ENCODE data around the gene SLC25A1.
A peak's percentile ranks its signal among the peaks of the same experiment; 100 is the strongest.

Gene SLC25A1

GRCh38 chr22:19178657-19179496 lies at the start of gene SLC25A1:
Gene SLC25A1, minus strand, starts transcription at chr22:19178736. Its CDS starts 63 bp downstream, at chr22:19178673.
- peak; percentile 85 for DNase-seq

DNA sequence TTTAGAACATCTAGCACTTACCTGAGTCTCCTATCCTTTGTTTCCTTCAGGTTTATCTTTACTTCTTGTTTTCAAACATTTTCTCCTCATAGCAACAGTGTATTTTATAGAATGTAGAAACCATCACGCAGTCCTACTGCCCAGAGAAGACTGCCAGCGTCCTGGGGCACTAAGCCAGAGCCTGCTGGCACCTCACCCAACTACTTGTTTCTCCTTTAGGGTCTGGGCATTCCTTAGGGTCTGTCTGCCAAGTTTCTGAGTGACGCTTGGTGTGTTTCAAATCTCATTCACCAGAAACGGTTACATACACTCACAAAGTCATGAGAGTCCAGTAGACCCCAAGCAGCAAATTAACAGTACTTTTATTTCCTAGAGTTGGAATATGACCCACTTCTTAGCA lies 49.6 kb upstream of the SLC25A1 start:
- no peak for DNase-seq

- no peak for DNase-seq
These were observed 47.9 kb upstream of the SLC25A1 start for GRCh38 chr22:19226428-19226827.

GRCh38 chr22:19225560-19225959 lies 47.0 kb upstream of the SLC25A1 start:
- no peak for DNase-seq

DNA sequence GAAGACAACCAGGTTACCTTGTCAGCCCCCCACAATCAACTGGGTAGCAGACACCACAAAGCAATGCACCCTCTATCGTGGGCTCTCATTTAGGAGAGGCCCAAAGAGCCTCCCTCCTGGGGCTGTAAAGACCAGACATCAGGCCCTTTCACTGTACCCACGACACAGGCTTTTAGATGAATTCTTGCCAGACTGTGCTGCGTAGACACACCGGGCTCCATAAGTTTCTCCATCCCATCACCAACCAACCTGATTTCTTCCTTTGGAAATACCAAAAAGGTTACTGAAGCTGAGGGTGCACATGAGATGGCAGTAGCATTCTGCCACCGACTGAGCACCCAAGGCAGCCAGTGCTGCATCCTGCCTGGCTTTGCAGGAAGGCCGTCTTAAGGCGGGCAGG lies 46.4 kb upstream of the SLC25A1 start:
- DNase-seq, result no peak

- no peak for DNase-seq
These were observed 46.0 kb upstream of the SLC25A1 start for GRCh38 chr22:19224557-19224956.

DNA sequence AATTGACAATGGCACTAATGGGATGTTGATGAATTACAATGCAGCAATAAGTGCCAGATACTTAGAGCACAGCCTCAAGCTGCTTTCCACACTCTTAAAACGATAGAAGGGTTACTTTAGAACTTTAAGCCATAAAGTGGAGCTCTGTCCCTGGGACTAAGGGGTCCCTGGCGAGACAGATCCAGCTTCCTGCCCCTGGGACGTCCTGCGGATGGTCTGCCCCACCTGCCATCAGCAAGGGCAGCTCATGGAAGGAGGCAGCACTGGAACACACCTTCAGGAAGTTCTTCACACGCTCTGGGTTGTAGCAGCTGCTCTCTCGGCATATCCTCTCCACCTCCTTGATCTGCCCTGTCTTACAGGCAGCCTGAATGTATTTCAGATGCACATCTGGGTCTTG lies 45.1 kb upstream of the SLC25A1 start:
- no peak for DNase-seq

DNA sequence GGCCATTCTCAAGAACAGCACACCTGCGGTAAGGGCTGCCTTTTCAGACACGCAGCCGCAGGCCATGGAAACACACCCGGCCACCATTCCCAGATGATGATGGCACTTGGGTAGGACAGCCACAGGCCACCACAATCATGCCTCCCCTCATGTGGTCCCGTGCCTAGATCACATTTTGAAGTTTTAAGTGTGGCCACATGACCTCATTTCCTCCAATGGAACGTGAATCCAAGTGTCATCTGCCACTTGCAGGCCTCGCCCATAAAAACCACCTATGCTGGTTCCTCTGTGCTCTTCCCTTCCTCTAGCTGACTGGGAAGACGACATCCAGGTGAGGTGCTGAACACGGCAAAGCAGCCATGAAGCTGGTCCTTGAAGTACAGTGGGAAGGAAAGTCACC lies 44.6 kb upstream of the SLC25A1 start:
- no peak for DNase-seq

DNA sequence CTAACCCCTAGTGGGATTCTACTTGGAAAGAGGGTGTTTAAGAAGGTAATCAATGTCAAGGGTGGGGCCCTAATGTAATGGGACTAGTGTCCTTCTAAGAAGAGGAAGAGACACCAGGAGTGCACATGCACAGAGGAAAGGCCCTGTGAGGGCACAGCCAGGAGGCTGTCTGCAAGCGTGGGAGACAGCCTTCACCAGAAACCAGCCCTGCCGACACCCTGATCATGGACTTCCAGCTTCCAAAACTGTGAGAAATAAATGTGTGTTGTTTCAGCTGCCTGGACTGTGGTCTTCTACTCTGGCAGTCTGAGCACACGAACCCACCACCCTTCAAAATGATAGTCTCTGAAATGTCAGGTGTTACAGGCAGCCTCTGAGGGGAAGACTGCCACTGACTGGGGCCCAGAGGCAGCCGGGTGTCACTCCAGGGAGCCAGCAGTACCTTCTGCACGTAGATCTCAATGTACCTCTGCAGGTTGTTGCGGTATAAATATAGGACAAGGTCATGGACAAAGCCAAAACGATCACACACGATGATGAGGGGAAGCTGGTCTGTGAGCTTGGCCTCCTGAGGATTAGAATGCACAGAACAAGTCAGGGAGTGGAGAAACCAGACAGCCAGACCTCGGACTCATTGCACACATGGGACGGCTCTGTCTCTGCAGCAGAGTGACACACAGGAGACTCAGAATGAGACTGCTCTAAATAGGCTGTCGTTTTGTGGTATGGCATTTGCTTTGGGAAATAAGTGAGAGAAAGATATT lies 43.9 kb upstream of the SLC25A1 start:
- DNase-seq, result no peak

GRCh38 chr22:19220867-19221266 lies 42.3 kb upstream of the SLC25A1 start:
- no peak for DNase-seq

GRCh38 chr22:19218541-19219233 lies 40.2 kb upstream of the SLC25A1 start:
- no peak for DNase-seq

DNA sequence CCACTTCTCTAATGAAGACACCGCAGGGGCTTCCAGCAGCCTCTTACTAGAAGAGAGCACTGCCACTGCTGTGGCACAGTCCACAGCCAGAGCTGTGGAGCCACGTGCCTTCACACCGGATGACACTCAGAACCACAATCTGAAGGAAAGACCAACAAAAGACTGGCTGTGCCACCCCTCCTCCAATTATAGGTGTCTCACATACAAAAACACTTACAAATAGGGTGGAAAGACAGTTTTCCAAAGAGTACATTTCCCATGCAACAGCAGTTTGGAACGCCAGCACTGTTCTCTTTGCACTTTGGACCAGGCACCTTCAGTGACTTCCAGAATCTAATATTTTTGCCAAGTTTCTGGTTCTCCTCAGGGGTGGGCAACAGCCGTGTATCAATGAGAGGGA lies 38.0 kb upstream of the SLC25A1 start:
- no peak for DNase-seq

DNA sequence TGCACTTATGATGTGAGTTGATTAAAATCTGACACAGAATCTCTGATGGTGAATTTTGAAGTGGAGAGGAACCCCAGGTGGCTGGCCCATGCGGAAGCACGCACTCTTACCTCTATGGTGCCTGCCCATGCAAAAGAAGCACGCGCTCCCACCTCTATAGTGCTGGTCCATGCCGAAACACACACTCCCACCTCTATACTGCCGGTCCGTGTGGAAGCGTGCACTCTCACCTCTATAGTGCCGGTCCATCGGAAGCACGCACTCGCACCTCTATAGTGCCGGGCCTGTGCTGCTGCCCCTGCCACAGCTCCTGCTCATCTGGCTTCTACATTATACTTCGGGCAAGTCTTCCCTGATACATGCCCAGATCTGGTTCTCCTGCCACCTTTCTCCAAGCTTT lies 36.8 kb upstream of the SLC25A1 start:
- DNase-seq, result no peak

- no peak for DNase-seq
These were observed 35.5 kb upstream of the SLC25A1 start for GRCh38 chr22:19214078-19214473.

DNA sequence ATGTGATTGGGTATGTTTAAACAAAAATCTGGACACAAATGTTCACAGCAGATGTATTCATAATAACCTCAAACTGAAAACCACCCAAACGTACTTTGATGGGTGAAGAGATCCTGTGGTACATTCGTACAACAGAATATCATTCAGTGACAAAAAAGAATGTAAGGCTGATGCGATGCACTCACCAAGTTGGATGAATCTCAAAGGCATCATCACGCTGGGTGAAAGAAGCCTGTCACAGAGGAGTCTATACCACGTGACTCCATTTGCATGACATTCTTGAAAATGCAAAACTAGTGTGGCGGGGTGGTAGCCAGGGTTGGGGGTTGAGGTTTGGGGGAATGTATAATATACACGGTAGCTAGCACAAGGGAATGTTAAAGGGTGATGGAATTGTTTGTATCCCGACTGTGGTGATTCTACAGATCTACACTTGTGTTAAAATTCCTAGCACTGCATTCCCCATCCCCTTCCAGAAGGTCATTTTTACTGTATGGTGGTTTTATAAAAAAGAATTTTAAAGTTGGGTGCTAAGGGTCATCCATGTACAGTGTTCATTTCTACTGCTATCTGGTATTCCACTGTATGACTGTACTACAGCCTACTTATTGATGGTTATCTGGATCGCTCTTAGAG lies 35.0 kb upstream of the SLC25A1 start:
- no peak for DNase-seq

GRCh38 chr22:19213001-19213400 lies 34.5 kb upstream of the SLC25A1 start:
- DNase-seq, result no peak

GRCh38 chr22:19212302-19212870 lies 33.9 kb upstream of the SLC25A1 start:
- DNase-seq, result no peak

GRCh38 chr22:19210188-19210587 lies 31.7 kb upstream of the SLC25A1 start:
- DNase-seq, result no peak

- DNase-seq, result no peak
These were observed 29.8 kb upstream of the SLC25A1 start for GRCh38 chr22:19208287-19208847.

DNA sequence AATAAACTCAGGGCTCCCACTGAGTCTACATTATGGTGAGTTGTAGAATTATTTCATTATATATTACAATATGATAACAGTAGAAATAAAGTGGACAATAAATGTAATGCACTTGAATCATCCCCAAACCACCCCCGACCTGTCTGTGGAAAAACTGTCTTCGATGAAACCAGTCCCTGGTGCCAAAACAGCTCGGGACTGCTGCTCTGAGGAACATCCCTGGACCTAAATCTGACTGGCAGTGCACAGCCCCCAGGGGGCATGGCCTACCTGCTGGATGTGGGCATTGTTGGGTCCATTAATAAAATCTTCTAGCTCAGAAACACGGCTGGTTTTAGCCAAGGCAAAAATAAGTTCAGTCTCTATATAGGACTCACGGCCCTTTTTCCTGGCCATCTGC lies 29.3 kb upstream of the SLC25A1 start:
- no peak for DNase-seq

DNA sequence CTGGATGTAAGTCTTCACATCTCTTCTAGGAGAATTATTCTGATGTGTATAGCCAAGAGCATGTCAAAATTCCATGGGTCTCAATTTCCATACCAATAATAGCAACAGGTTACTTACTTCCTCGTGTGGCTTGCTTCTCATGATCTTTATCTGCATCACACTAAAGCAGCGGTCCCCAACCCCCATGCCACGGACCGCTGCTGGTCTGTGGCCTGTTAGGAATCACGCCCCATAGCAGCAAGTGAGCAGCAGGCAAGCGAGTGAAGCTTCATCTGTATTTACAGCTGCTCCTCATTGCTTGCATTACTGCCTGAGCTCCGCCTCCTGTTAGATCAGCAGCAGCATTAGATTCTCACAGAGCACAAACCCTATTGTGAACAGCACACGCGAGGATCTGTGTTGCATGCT lies 28.9 kb upstream of the SLC25A1 start:
- DNase-seq, result no peak

DNA sequence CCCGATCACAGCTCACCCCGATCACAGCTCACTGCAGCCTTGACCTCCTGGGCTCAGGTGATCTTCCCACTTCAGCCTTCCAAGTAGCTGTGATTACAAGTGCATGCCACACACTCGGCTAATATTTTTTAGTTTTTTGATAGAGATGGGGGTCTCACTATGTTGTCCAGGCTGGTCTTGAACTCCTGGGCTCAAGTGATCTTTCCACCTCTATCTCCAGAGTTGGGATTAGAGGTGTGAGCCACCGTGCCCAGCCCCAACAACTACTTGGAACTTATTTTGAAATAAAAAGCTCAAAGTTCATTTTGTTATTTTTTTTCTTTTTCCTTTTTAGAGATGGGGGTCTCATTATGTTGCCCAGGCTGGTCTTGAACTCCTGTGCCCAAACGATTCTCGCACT lies 27.8 kb upstream of the SLC25A1 start:
- DNase-seq, result no peak

Measured in CD4-positive, alpha-beta T cell treated with Interleukin-17A for 1 hour (primary cell).